Glutamatergic neuron (in vitro differentiated cells): ENCODE measurements around the gene VAV2. TPM values are rescaled to one million over a fixed set of nuclear protein-coding genes. Genes with fewer than 3 reads are reported as not detected.

Experiments
- DNase-seq: peaks from one replicate; pipeline ENCODE4 v3.0.0; 2022
- H3K27ac Mint-ChIP-seq: one replicate; pipeline ENCODE4 v1.8.0; 2020; ENCODE audit warnings: mild to moderate bottlenecking, mixed read lengths, inconsistent platforms; ENCODE audit not compliant: unreplicated experiment
- H3K27me3 Mint-ChIP-seq: one replicate; pipeline ENCODE4 v1.8.0; 2020; ENCODE audit warnings: mild to moderate bottlenecking, moderate library complexity, mixed read lengths, inconsistent platforms; ENCODE audit not compliant: unreplicated experiment
- H3K36me3 Mint-ChIP-seq: one replicate; pipeline ENCODE4 v1.8.0; 2020; ENCODE audit warnings: mild to moderate bottlenecking, mixed read lengths, inconsistent platforms; ENCODE audit not compliant: unreplicated experiment
- H3K4me1 Mint-ChIP-seq: one replicate; pipeline ENCODE4 v1.8.0; 2020; ENCODE audit warnings: mild to moderate bottlenecking, low read depth, mixed read lengths, inconsistent platforms; ENCODE audit not compliant: unreplicated experiment
- H3K4me3 Mint-ChIP-seq: one replicate; pipeline ENCODE4 v1.8.0; 2020; ENCODE audit warnings: mild to moderate bottlenecking, mixed read lengths, inconsistent platforms; ENCODE audit not compliant: unreplicated experiment
- H3K9me3 Mint-ChIP-seq: one replicate; pipeline ENCODE4 v1.8.0; 2020; ENCODE audit warnings: mild to moderate bottlenecking, moderate library complexity, mixed read lengths, inconsistent platforms; ENCODE audit not compliant: unreplicated experiment
- CTCF ChIP-seq: fragments of 200-600 bp; sonication (generic); IDR thresholded peaks from one replicate; pipeline ENCODE4 v1.5.0; 2021; ENCODE audit not compliant: partially characterized antibody, unreplicated experiment
- total RNA-seq: library from RNA; stranded (reverse); fragmentation: NEBNext Ultra II Directional; extraction: Animal tissue kit (Norgen Biotek cat#: 25700); gene quantifications from one replicate; pipeline ENCODE4 v1.2.1, GENCODE V29; 2021; ENCODE audit not compliant: unreplicated experiment

The VAV2 gene
- total RNA-seq, 1 donor from 2014 or later = 270 TPM

GRCh38 chr9:133993635-133994253, 1.6 kb upstream of the VAV2 start:
- DNase-seq = no peak
- Mint-ChIP-seq H3K27me3 (peaks cover 2% of the 10 kb centered on the region), H3K36me3 (no peaks in the 10 kb centered on the region), H3K9me3 (peaks cover 6% of the 10 kb centered on the region), H3K4me1 (peaks cover 11% of the 10 kb centered on the region), H3K4me3 (peak overlapping the region; percentile 78), H3K27ac (peak overlapping the region; percentile 52)
- no peak for TF ChIP-seq CTCF

GRCh38 chr9:133992780-133993634, 883 bp upstream of the VAV2 start:
- H3K27ac Mint-ChIP-seq = peak overlapping the region; percentile 52
- H3K4me3 Mint-ChIP-seq = peak overlapping the region; percentile 78
- DNase-seq = peak; percentile 86
- H3K4me1 Mint-ChIP-seq = peaks cover 15% of the 10 kb centered on the region
- H3K27me3 Mint-ChIP-seq = peaks cover 2% of the 10 kb centered on the region
- H3K36me3 Mint-ChIP-seq = no peaks in the 10 kb centered on the region
- H3K9me3 Mint-ChIP-seq = peaks cover 10% of the 10 kb centered on the region
- no peak for TF ChIP-seq CTCF

GRCh38 chr9:133991214-133991921, 756 bp downstream of the VAV2 start:
- Mint-ChIP-seq H3K27ac (peak overlapping the region; percentile 90), H3K4me3 (peak overlapping the region; percentile 91)
- TF ChIP-seq CTCF = no peak

GRCh38 chr9:133990366-133991213, 1.5 kb downstream of the VAV2 start:
- DNase-seq = no peak
- peaks cover 16% of the 10 kb centered on the region for H3K9me3 Mint-ChIP-seq
- TF ChIP-seq CTCF = no peak
- H3K4me3 Mint-ChIP-seq = peak overlapping the region; percentile 91
- H3K27me3 Mint-ChIP-seq = peaks cover 5% of the 10 kb centered on the region
- H3K27ac Mint-ChIP-seq = peak overlapping the region; percentile 90
- H3K36me3 Mint-ChIP-seq = no peaks in the 10 kb centered on the region
- H3K4me1 Mint-ChIP-seq = peaks cover 36% of the 10 kb centered on the region

More at GRCh38 chr9:133991214-133991921, 756 bp downstream of the VAV2 start:
- Mint-ChIP-seq H3K36me3 (no peaks in the 10 kb centered on the region), H3K4me1 (peaks cover 28% of the 10 kb centered on the region), H3K27me3 (peaks cover 5% of the 10 kb centered on the region), H3K9me3 (peaks cover 14% of the 10 kb centered on the region)
- no peak for DNase-seq
